GM19351 (cell line): ENCODE measurements around the gene CDC42BPG.

Experiments
- ATAC-seq: cut with Tn5 transposase; IDR thresholded peaks from one replicate; pipeline ENCODE4 v1.9.1; 2021; ENCODE audit warnings: mild to moderate bottlenecking, moderate library complexity; ENCODE audit not compliant: unreplicated experiment

Gene CDC42BPG

DNA sequence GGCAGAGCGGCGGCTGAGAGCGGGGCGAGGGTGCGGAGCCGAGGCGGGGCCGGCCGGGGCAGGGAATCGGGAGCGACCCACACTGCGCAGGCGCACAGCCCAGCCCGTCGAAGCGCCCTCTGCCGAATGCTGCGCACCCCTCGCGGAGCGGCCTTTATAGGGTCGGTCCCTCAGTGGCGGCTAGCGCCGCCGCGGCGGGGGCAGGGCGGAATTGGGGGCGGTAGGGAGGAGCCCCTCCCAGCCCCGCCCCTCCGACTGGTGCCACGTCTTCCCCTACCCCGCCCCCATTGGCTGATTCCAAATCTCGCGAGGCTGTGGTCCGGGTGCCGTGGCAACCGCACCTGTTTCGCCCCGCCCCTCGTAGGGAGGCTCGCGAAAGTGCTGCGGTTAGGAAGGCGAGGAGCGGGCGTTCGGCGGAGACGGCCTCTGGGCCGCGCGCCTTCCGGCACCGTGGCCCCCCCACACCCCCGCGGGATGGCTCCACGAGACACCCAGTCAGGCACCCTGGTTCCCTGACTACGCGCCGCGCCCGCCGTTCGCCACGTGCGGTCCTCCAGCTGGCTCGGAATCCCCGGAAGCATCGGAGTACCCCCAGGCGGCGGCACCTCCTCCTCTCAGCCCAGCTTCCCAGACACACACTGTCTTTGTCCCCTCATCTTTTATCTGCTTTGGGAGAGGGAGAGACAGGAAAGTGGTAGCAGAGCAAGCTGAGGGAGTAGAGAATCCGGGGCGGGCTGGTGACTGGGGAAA, 34.2 kb upstream of the CDC42BPG start, which contains the start of gene EHD1:
Gene EHD1, minus strand, starts transcription at position 128 of the 750 bp plus-strand sequence. CDS start 157 bp downstream, outside the sequence.
- ATAC-seq: peak; percentile 62

DNA sequence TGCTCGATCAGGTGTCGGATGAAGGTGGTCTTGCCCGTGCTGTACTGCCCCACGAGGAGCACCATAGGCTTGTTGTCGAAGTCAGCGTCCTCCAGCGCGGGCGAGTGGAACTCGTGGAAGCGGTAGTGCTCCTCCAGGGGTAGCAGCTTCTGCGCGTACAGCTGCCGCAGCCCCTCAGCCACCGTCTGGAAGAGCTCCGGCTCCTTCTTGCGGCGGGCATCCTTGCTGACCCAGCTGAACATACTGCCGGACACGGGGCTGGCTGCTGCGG, 33.7 kb upstream of the CDC42BPG start:
- ATAC-seq: no peak

GRCh38 chr11:64877390-64878222, 33.2 kb upstream of the CDC42BPG start:
- peak; percentile 8 for ATAC-seq

- ATAC-seq: no peak
Observed at GRCh38 chr11:64876835-64877341, 32.4 kb upstream of the CDC42BPG start.

- no peak for ATAC-seq
Observed at GRCh38 chr11:64876229-64876750, 31.8 kb upstream of the CDC42BPG start.

- ATAC-seq: no peak
Observed at GRCh38 chr11:64875369-64876228, 31.1 kb upstream of the CDC42BPG start.

- ATAC-seq: no peak
Observed at GRCh38 chr11:64874308-64875240, 30.1 kb upstream of the CDC42BPG start.

GRCh38 chr11:64872790-64873488, 28.5 kb upstream of the CDC42BPG start:
- no peak for ATAC-seq

DNA sequence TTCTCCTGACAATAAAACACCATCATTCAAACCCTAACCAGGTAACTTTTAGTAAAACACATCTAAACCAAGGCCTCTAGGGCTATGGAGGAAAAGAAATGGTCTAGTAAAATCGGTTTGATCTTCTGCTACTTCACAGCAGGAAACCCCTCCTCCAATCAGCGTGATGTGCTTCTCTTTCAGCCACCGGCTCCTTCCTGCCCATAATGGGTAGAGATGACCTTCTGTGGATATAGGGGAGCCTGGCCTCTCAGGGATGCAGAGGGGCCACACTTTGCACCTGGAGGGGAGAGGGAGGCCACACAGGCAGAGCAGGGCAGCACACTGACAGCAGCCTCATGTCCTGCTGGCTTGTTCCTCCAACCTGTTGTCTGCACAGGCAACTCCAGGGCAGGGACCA, 27.0 kb upstream of the CDC42BPG start:
- no peak for ATAC-seq

DNA sequence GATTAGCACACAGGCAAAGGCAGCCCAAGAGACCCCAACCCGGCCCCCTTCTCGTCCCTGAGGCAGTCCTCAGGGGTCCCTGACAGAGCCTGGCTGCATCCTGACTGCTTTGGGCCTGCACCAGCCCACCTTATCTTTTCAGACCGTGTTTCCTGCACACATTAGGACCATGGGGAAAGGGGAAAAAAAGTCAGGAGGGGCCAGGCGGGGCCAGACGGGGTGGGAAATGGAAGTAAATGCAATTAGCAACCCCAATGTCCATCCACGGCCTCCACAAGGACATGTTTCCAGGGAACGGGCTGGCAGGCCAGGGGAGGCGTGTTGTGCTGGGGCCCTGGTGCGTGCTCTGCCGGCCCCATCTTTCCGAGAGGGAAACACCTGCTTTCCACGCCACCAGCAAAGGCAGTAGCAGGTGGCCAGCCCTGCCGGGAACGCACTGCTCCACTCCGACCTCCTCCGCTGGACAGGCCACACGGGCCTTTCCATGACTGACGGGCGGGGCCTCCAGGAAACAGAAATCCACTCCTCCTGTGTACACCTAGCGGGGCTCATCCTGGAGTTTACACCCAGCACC, 26.5 kb upstream of the CDC42BPG start:
- no peak for ATAC-seq

GRCh38 chr11:64870176-64870892, 25.9 kb upstream of the CDC42BPG start:
- ATAC-seq: no peak

- no peak for ATAC-seq
Observed at GRCh38 chr11:64869571-64870175, 25.2 kb upstream of the CDC42BPG start.

DNA sequence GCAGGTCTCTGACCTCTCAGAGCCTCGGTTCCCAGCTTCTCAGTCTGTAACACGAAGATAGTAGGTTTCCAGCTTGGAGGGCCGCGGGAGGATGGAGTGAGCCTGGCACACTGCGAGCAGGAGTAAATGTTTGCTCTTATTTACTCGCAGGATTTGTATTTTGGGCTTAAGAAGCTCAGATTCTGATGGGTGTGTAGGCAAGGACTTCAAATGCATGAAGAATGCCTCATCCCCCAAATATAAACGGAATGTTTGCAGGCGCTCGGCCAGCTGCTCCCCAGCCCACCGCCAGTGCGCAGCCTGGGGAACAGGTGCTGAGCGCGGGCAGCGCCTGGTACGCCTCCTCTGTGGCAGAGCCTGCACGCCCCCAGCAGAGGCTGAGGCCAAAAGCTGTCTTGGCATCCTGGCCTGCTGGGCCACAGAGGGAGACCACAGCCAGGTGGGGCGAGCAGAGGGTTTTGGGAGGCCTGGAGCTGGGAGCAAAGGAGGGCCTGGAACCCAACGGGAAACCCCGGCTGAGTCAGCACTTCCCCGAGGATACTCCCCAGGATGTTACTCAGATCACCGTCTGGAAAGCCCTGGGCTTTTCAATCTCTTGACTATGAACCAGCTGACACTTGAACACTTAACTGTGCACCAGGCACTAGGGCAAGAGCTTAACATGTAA, 24.6 kb upstream of the CDC42BPG start:
- no peak for ATAC-seq

GRCh38 chr11:64867748-64868462, 23.5 kb upstream of the CDC42BPG start:
- no peak for ATAC-seq

DNA sequence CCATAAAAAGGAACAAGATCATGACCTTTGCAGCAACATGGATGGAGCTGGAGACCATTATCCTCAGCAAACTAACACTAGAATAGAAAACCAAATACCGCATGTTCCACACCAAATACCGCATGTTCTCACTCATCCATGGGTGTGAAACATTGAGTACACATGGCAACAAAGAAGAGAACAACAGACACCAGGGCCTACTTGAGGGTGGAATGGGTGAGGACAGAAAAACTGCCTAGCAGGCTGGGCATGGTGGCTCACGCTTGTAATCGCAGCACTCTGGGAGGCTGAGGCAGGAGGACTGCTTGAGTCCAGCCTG, 21.7 kb upstream of the CDC42BPG start:
- ATAC-seq: no peak

GRCh38 chr11:64865286-64866172, 21.1 kb upstream of the CDC42BPG start:
- no peak for ATAC-seq
